Measurements from ENCODE around the gene BST1.

BST1 gene

GRCh38 chr4:15676899-15677298 lies 26.0 kb upstream of the BST1 start:
- DNase-seq = no peak

GRCh38 chr4:15677507-15677988 lies 25.3 kb upstream of the BST1 start:
- no peak for DNase-seq

- DNase-seq = no peak
These were observed 21.8 kb upstream of the BST1 start for GRCh38 chr4:15681067-15681371.

GRCh38 chr4:15681372-15682241 lies 21.3 kb upstream of the BST1 start, which contains the start of gene FAM200B:
Gene FAM200B (plus strand): TSS chr4:15681827. CDS start chr4:15686978, 5,151 bp downstream.
- peak; percentile 99 to 100 for DNase-seq

GRCh38 chr4:15682242-15683142 lies 20.4 kb upstream of the BST1 start:
- DNase-seq = peak in 1 of 2 donors; percentile 52

GRCh38 chr4:15683143-15683495 lies 19.7 kb upstream of the BST1 start:
- peak; percentile 40 to 74 for DNase-seq

- DNase-seq = no peak
These were observed 18.4 kb upstream of the BST1 start for GRCh38 chr4:15684498-15684897.

- DNase-seq = no peak
These were observed 14.8 kb upstream of the BST1 start for GRCh38 chr4:15688051-15688450.

- peak; percentile 82 to 86 for DNase-seq
These were observed 13.3 kb upstream of the BST1 start for GRCh38 chr4:15689540-15689939.

GRCh38 chr4:15690020-15690809 lies 12.7 kb upstream of the BST1 start:
- DNase-seq = peak; percentile 70 to 93

GRCh38 chr4:15691346-15692135 lies 11.3 kb upstream of the BST1 start:
- DNase-seq = peak; percentile 24 to 66

- DNase-seq = no peak
These were observed 10.3 kb upstream of the BST1 start for GRCh38 chr4:15692602-15693001.

- DNase-seq = no peak
These were observed 8.4 kb upstream of the BST1 start for GRCh38 chr4:15694431-15694830.

GRCh38 chr4:15695240-15695699 lies 7.6 kb upstream of the BST1 start:
- no peak for DNase-seq

- DNase-seq = no peak
These were observed 7.1 kb upstream of the BST1 start for GRCh38 chr4:15695729-15696128.

- DNase-seq = no peak
These were observed 6.0 kb upstream of the BST1 start for GRCh38 chr4:15696866-15697265.

GRCh38 chr4:15703439-15703838 lies 574 bp downstream of the BST1 start:
- DNase-seq = no peak

GRCh38 chr4:15704129-15704528 lies 1.3 kb downstream of the BST1 start:
- DNase-seq = no peak

GRCh38 chr4:15706646-15707362 lies 3.9 kb downstream of the BST1 start:
- DNase-seq = no peak

GRCh38 chr4:15707363-15707715 lies 4.5 kb downstream of the BST1 start:
- no peak for DNase-seq

- DNase-seq = no peak
These were observed 8.9 kb downstream of the BST1 start for GRCh38 chr4:15711762-15712161.
